K562 (cell line): ENCODE measurements around the gene ZNF747. TPM values are rescaled to one million over a fixed set of nuclear protein-coding genes. Genes with fewer than 3 reads are reported as not detected.

ENCODE experiments used
- ATAC-seq: fragments of 200-7000 bp; cut with Tn5 transposase; 3 replicates; pipeline ENCODE4 v1.9.1; 2020; ENCODE audit warnings: moderate library complexity
- BruUV-seq: library from RNA; stranded (reverse); fragments of 400-500 nt; replicated peaks from 2 replicates; lab custom pipeline; 2021; lab: Mats Ljungman, UMichigan
- CTCF ChIA-PET: fragments of 300-600 bp; formaldehyde crosslinking; extraction: SDS; loops from one replicate; lab custom pipeline; 2021; ENCODE audit warnings: low intra/inter-chr PET ratio; lab: Yijun Ruan, JAX
- POLR2A ChIA-PET: fragments of 300-600, 350-650 bp; sonication (Branson Sonifier 250); formaldehyde crosslinking; extraction: SDS; loops from one replicate; lab custom pipeline; 2021; ENCODE audit warnings: antibody characterized with exemption, inconsistent platforms; lab: Yijun Ruan, JAX
- DNase-seq, 4 experiments: peaks; one replicate each; pipeline versions ENCODE4 v3.0.0 to v3.0.0-alpha.2; 2011 to 2018; ENCODE audit warnings: low spot score in 3 of 4, mixed read lengths in 3 of 4; ENCODE audit errors: extremely low read depth in 1 of 4
- FAIRE-seq: peaks from 2 replicates; lab custom pipeline; 2011; peaks lifted over from hg19 to GRCh38; lab: Jason Lieb, UNC
- H2AFZ ChIP-seq: 2 replicates; pipeline ENCODE4 v1.6.0; 2011; ENCODE audit warnings: low read depth, low read length, control low read depth, inconsistent platforms
- H3K27ac ChIP-seq: fragments of 200-600 bp; 3 replicates; pipeline ENCODE4 v1.8.0; 2011; ENCODE audit warnings: low read depth, mild to moderate bottlenecking, control low read depth, inconsistent platforms, low read length, moderate library complexity, mixed read lengths; ENCODE audit errors: extremely low read depth
- H3K27me3 ChIP-seq, 2 experiments: fragments of 300-600 bp in 1 of 2; 2 replicates in 1 of 2; 3 replicates in 1 of 2; pipeline versions ENCODE4 v1.6.0 to v1.8.0; 2011; ENCODE audit warnings: inconsistent platforms in 2 of 2, low read length in 2 of 2, mild to moderate bottlenecking in 1 of 2, mixed read lengths in 1 of 2, moderate library complexity in 1 of 2; ENCODE audit not compliant: control insufficient read depth in 2 of 2, insufficient read depth in 2 of 2
- H3K36me3 ChIP-seq: fragments of 300-600 bp; 3 replicates; pipeline ENCODE4 v1.8.0; 2011; ENCODE audit warnings: mild to moderate bottlenecking, low read length, inconsistent platforms; ENCODE audit not compliant: control insufficient read depth, insufficient read depth
- H3K4me1 ChIP-seq, 2 experiments: fragments of 200-600 bp in 1 of 2; replicated peaks in 1 of 2; 2 replicates in 1 of 2; 3 replicates in 1 of 2; pipeline versions ENCODE4 v1.5.1 to v1.8.0; 2011; ENCODE audit warnings: inconsistent platforms in 2 of 2, low read length in 2 of 2, mild to moderate bottlenecking in 1 of 2, mixed read lengths in 1 of 2, moderate library complexity in 1 of 2; ENCODE audit not compliant: control insufficient read depth in 2 of 2, insufficient read depth in 2 of 2
- H3K4me2 ChIP-seq: 2 replicates; pipeline ENCODE4 v1.6.1; 2011; ENCODE audit warnings: low read length, control low read depth, inconsistent platforms, mixed read lengths; ENCODE audit not compliant: insufficient read depth
- H3K4me3 ChIP-seq: fragments of 200-600 bp; sonication (generic), shearing (Covaris generic); 2 replicates; pipeline ENCODE4 v1.5.1; 2016; ENCODE audit warnings: control low read depth, inconsistent platforms
- H3K79me2 ChIP-seq: fragments of 200-600 bp; 3 replicates; pipeline ENCODE4 v1.8.0; 2011; ENCODE audit warnings: low read length, inconsistent platforms; ENCODE audit not compliant: control insufficient read depth, insufficient read depth
- H3K9ac ChIP-seq, 2 experiments: 2 replicates each; pipeline versions ENCODE4 v1.6.0 to v1.6.1; 2011; ENCODE audit warnings: low read depth in 2 of 2, low read length in 2 of 2, control low read depth in 1 of 2, inconsistent platforms in 1 of 2, mild to moderate bottlenecking in 1 of 2, mixed read lengths in 1 of 2; ENCODE audit not compliant: insufficient read depth in 1 of 2
- H3K9me1 ChIP-seq: one replicate; pipeline ENCODE4 v1.6.0; 2011; ENCODE audit warnings: inconsistent platforms, mild to moderate bottlenecking, low read length, moderate library complexity; ENCODE audit not compliant: control insufficient read depth, insufficient read depth
- H3K9me3 ChIP-seq: replicated peaks from 2 replicates; pipeline ENCODE4 v1.5.1; 2011; ENCODE audit warnings: low read depth, low read length, inconsistent platforms; ENCODE audit not compliant: control insufficient read depth, insufficient read depth
- H4K20me1 ChIP-seq: replicated peaks from 2 replicates; pipeline ENCODE4 v1.6.1; 2011; ENCODE audit warnings: low read length, inconsistent platforms, mixed read lengths; ENCODE audit not compliant: control insufficient read depth, insufficient read depth
- CREM ChIP-seq: IDR thresholded peaks from 2 replicates; pipeline ENCODE4 v1.6.1; 2014; ENCODE audit warnings: antibody characterized with exemption, low read depth
- NRF1 ChIP-seq, 2 experiments: fragments of 450-650 bp; IDR thresholded peaks in 1 of 2; conservative IDR thresholded peaks in 1 of 2; 2 replicates each; pipeline ENCODE4 v1.6.1; 2014; ENCODE audit warnings: mild to moderate bottlenecking in 2 of 2
- WGBS: fragments of 100-300 bp; shearing (Covaris generic); methylation state at CpG from one replicate; pipeline ENCODE4 v1.1.6; 2016; ENCODE audit warnings: low coverage, mixed read lengths; ENCODE audit not compliant: insufficient coverage; ENCODE audit errors: missing lambda C conversion rate; 5-methylcytosine and 5-hydroxymethylcytosine counted together
- in situ Hi-C: fragments of 300-500 bp; cut with MboI; formaldehyde crosslinking; loops from 4 replicates; pipeline ENCODE4 v1.15.0; 2018; ENCODE audit warnings: inconsistent platforms, mixed read lengths
- intact Hi-C: fragments of 100-400 bp; cut with micrococcal nuclease; formaldehyde crosslinking; loops from 2 replicates; pipeline ENCODE4 v1.14.2; 2022
- polyA plus RNA-seq, 8 experiments: library from polyadenylated mRNA; depleted of rRNA in 4 of 8; stranded (reverse) in 5 of 8; unstranded in 3 of 8; fragments of >200 nt; fragmentation: Nextera tagmentation in 2 of 8; fragmentation: Illumina TruSeq in 1 of 8; extraction: Ambion mirVana in 2 of 8; extraction: Trizol in 1 of 8; gene quantifications; 2 replicates each; pipeline versions ENCODE4 v1.2.1 to v1.2.3, GENCODE V29; 2011 to 2014; ENCODE audit warnings: inconsistent platforms in 1 of 8, missing spikeins in 1 of 8
- total RNA-seq, 7 experiments: library from RNA; depleted of rRNA in 6 of 7; stranded (reverse); fragments of >200 nt in 6 of 7; fragmentation: Illumina TruSeq in 2 of 7; extraction: Trizol in 2 of 7; gene quantifications; 2 replicates each; pipeline versions ENCODE4 v1.2.1 to v1.2.3, GENCODE V29; 2011 to 2021; ENCODE audit warnings: low replicate concordance in 1 of 7
- TF ChIP-seq, protein P1 (sequence below): fragments of 450-650 bp; IDR thresholded peaks from 2 replicates; pipeline ENCODE4 v1.6.1; 2018; ENCODE audit not compliant: partially characterized antibody

ZNF747 gene
- total and polyA plus RNA-seq, 9 of the 15 experiments (the other 6 are each of a cell fraction or from before 2014, with no cell fraction given), result 0.14 to 3.3 (median 1.5) TPM

DNA sequence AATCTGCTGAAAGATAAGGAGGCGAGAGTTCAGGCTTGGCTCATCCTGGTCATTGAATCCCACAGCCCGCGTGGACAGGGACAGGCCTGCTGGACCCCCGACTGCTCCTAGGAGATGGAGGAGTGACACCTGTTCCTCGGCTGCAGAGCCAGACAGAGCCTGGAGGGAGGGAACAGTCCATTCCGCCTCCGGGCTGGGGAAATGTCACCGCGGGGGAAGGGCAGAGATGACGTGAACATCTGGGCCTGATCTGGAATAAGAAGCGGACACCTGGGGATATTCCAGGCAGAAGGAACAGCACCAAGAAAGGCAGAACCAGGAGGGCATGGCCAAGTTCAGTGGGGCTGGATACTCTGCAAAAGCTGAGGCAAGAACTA is 1.5 kb downstream of the ZNF747 start:
- Histone ChIP-seq H3K4me2 (peak overlapping the region; percentile 39), H3K4me1 (peaks cover 15 to 58% of the 10 kb centered on the region in 2 experiments; a peak in 4 of 5 replicates)
- in situ Hi-C loops, result no loop called here

More for the DNA sequence above, 1.5 kb downstream of the ZNF747 start:
- WGBS, result 72% methylated on average over 7 of the region's 11 CpGs
- no peak for DNase-seq
- CTCF ChIA-PET, result interaction anchor here (0.8 kb wide), 1 partner anchor 96 kb away, joined by 3 read pairs; no protein-coding TSS in a partner anchor
- intact Hi-C loops, result loop anchor here (10.0 kb wide), 1 partner anchor 162 kb away; the partner anchor contains the start of gene SRCAP
- no TSS peak for BruUV-seq
- H3K9me1 ChIP-seq, result no peaks in the 10 kb centered on the region
- ATAC-seq, result no peak
- H3K79me2 ChIP-seq, result peaks cover 36% of the 10 kb centered on the region
- no peak for FAIRE-seq
- H4K20me1 ChIP-seq, result no peaks in the 10 kb centered on the region
- H3K9me3 ChIP-seq, result no peaks in the 10 kb centered on the region
- no peak overlapping the region for H2AFZ ChIP-seq
- no peaks in the 10 kb centered on the region for H3K27me3 ChIP-seq
- TF ChIP-seq, protein P1, sequence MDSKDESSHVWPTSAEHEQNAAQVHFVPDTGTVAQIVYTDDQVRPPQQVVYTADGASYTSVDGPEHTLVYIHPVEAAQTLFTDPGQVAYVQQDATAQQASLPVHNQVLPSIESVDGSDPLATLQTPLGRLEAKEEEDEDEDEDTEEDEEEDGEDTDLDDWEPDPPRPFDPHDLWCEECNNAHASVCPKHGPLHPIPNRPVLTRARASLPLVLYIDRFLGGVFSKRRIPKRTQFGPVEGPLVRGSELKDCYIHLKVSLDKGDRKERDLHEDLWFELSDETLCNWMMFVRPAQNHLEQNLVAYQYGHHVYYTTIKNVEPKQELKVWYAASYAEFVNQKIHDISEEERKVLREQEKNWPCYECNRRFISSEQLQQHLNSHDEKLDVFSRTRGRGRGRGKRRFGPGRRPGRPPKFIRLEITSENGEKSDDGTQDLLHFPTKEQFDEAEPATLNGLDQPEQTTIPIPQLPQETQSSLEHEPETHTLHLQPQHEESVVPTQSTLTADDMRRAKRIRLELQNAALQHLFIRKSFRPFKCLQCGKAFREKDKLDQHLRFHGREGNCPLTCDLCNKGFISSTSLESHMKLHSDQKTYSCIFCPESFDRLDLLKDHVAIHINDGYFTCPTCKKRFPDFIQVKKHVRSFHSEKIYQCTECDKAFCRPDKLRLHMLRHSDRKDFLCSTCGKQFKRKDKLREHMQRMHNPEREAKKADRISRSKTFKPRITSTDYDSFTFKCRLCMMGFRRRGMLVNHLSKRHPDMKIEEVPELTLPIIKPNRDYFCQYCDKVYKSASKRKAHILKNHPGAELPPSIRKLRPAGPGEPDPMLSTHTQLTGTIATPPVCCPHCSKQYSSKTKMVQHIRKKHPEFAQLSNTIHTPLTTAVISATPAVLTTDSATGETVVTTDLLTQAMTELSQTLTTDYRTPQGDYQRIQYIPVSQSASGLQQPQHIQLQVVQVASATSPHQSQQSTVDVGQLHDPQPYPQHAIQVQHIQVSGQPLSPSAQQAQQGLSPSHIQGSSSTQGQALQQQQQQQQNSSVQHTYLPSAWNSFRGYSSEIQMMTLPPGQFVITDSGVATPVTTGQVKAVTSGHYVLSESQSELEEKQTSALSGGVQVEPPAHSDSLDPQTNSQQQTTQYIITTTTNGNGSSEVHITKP, result peak; percentile 36
- no peak for TF ChIP-seq NRF1 (conservative IDR thresholded peaks at IDR 0.05 in 1 of 2, IDR thresholded peaks at IDR 0.05 in 1 of 2)
- peak; percentile 38 for TF ChIP-seq CREM
- no peak overlapping the region for H3K27ac ChIP-seq
- H3K9ac ChIP-seq, result peak overlapping the region; percentile 80 to 91; a peak in 3 of 4 replicates
- POLR2A ChIA-PET, result interaction anchor here (0.5 to 4.0 kb wide), 2 partner anchors 18 to 25 kb away, joined by 3 to 31 read pairs; partner anchors contain the start of gene ZNF764
- H3K4me3 ChIP-seq, result no peak overlapping the region
- no peaks in the 10 kb centered on the region; the same call in 2 of the 3 replicates for H3K36me3 ChIP-seq
